Measurements from ENCODE around the gene E4F1.

E4F1 gene

GRCh38 chr16:2180461-2180860, 42.9 kb upstream of the E4F1 start:
- H3K4me3 ChIP-seq (ENCODE audit: low read depth, low read length) = no peak overlapping the region
- DNase-seq (ENCODE audit: low read depth) = no peak
- no peak for TF ChIP-seq CTCF (IDR thresholded peaks at IDR 0.05; ENCODE audit: low read depth, low read length)
- TF ChIP-seq POLR2A (IDR thresholded peaks at IDR 0.05; ENCODE audit: extremely low read depth, insufficient read length) = no peak
- TF ChIP-seq MAX (IDR thresholded peaks at IDR 0.05; ENCODE audit: low read depth, low read length) = no peak
- TF ChIP-seq MYC (IDR thresholded peaks at IDR 0.05; ENCODE audit: low read depth, low read length) = no peak

- no peak for TF ChIP-seq POLR2A (IDR thresholded peaks at IDR 0.05; ENCODE audit: extremely low read depth, insufficient read length)
- TF ChIP-seq CTCF (IDR thresholded peaks at IDR 0.05; ENCODE audit: low read depth, low read length) = no peak
- no peak for TF ChIP-seq MYC (IDR thresholded peaks at IDR 0.05; ENCODE audit: low read depth, low read length)
- TF ChIP-seq MAX (IDR thresholded peaks at IDR 0.05; ENCODE audit: low read depth, low read length) = no peak
- DNase-seq (ENCODE audit: low read depth) = no peak
- no peak overlapping the region for H3K4me3 ChIP-seq (ENCODE audit: low read depth, low read length)
Measured at GRCh38 chr16:2180962-2181923, 42.1 kb upstream of the E4F1 start.

- no peak for DNase-seq (ENCODE audit: low read depth)
- H3K4me3 ChIP-seq (ENCODE audit: low read depth, low read length) = no peak overlapping the region
- TF ChIP-seq MAX (IDR thresholded peaks at IDR 0.05; ENCODE audit: low read depth, low read length) (no peak), MYC (IDR thresholded peaks at IDR 0.05; ENCODE audit: low read depth, low read length) (no peak), CTCF (IDR thresholded peaks at IDR 0.05; ENCODE audit: low read depth, low read length) (no peak), POLR2A (IDR thresholded peaks at IDR 0.05; ENCODE audit: extremely low read depth, insufficient read length) (no peak)
Measured at GRCh38 chr16:2181952-2182351, 41.4 kb upstream of the E4F1 start.

- no peak for DNase-seq (ENCODE audit: low read depth)
- H3K4me3 ChIP-seq (ENCODE audit: low read depth, low read length) = no peak overlapping the region
- TF ChIP-seq CTCF (IDR thresholded peaks at IDR 0.05; ENCODE audit: low read depth, low read length) (no peak), MAX (IDR thresholded peaks at IDR 0.05; ENCODE audit: low read depth, low read length) (no peak), MYC (IDR thresholded peaks at IDR 0.05; ENCODE audit: low read depth, low read length) (no peak), POLR2A (IDR thresholded peaks at IDR 0.05; ENCODE audit: extremely low read depth, insufficient read length) (no peak)
Measured at GRCh38 chr16:2183671-2184070, 39.7 kb upstream of the E4F1 start.

- no peak for TF ChIP-seq CTCF (IDR thresholded peaks at IDR 0.05; ENCODE audit: low read depth, low read length)
- TF ChIP-seq MYC (IDR thresholded peaks at IDR 0.05; ENCODE audit: low read depth, low read length) = no peak
- no peak for TF ChIP-seq MAX (IDR thresholded peaks at IDR 0.05; ENCODE audit: low read depth, low read length)
- no peak for TF ChIP-seq POLR2A (IDR thresholded peaks at IDR 0.05; ENCODE audit: extremely low read depth, insufficient read length)
- no peak overlapping the region for H3K4me3 ChIP-seq (ENCODE audit: low read depth, low read length)
- DNase-seq (ENCODE audit: low read depth) = no peak
Measured at GRCh38 chr16:2184346-2184745, 39.0 kb upstream of the E4F1 start.

Data from NB4 (cell line).